ENCODE measurements around the gene PTCH1.

The PTCH1 gene

DNA sequence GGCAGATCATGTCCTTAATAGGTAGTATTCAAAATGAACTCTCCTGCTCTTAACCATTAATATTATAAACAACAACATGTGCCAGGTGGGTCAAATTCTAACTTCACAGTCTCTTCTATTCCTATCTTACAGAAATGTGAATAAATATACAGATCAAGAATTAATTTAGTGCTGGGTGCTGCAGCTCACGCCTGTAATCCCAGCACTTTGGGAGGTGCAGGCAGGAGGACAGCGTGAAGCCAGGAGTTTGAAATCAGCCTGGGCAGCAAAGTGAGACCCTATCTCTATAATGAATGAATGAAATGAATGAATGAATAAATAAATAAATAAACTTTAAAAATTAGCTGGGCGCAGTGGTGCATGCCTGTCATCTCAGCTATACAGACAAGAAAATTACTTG lies 34.1 kb downstream of the PTCH1 start:
- no peak for DNase-seq (ENCODE audit: low read depth)
- TF ChIP-seq, protein P1, sequence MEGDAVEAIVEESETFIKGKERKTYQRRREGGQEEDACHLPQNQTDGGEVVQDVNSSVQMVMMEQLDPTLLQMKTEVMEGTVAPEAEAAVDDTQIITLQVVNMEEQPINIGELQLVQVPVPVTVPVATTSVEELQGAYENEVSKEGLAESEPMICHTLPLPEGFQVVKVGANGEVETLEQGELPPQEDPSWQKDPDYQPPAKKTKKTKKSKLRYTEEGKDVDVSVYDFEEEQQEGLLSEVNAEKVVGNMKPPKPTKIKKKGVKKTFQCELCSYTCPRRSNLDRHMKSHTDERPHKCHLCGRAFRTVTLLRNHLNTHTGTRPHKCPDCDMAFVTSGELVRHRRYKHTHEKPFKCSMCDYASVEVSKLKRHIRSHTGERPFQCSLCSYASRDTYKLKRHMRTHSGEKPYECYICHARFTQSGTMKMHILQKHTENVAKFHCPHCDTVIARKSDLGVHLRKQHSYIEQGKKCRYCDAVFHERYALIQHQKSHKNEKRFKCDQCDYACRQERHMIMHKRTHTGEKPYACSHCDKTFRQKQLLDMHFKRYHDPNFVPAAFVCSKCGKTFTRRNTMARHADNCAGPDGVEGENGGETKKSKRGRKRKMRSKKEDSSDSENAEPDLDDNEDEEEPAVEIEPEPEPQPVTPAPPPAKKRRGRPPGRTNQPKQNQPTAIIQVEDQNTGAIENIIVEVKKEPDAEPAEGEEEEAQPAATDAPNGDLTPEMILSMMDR (IDR thresholded peaks at IDR 0.05; ENCODE audit: insufficient read depth, low read depth, low read length, missing control alignments) = no peak
- H3K4me3 ChIP-seq (ENCODE audit: low read length) = no peak overlapping the region

DNA sequence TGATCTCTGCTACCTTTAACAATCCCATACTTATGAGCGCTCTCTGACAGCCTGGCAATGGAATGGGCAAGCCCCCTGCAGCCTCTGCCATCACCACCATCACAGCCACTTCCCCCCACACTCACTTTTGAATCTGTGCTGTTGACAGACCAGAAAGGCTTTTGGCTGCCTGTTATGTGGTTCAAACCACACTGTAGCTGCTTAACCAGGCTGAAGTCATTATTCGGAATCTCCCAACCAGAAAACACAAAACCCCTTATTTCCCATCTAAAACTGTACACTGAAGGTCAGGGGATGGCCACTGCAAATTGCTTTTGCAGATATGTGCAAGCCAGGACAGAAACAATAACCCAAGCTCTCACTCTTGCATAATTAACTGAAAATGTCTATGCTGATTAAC lies 35.8 kb downstream of the PTCH1 start:
- DNase-seq (ENCODE audit: low read depth) = no peak
- no peak overlapping the region for H3K4me3 ChIP-seq (ENCODE audit: low read length)
- TF ChIP-seq, protein P1 (IDR thresholded peaks at IDR 0.05; ENCODE audit: insufficient read depth, low read depth, low read length, missing control alignments) = no peak

DNA sequence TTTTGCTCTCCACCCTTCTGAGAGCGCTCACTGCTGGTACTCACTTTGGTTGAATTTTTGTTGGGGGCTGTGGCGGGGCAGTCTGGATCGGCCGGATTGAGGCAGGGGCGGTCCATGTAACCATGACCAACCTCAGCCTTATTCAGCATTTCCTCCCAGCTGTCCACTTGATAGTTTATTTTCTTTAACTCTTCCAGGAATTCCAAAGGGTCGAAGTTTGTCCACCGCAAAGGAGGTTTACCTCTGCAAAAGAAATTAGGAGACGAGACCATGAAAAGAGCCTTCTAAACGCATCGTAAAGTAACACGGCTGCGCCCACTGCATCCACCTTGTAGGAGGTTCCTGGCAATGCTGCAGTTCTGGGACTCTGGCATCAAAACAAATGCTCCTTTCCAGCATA lies 36.4 kb downstream of the PTCH1 start:
- no peak overlapping the region for H3K4me3 ChIP-seq (ENCODE audit: low read length)

DNA sequence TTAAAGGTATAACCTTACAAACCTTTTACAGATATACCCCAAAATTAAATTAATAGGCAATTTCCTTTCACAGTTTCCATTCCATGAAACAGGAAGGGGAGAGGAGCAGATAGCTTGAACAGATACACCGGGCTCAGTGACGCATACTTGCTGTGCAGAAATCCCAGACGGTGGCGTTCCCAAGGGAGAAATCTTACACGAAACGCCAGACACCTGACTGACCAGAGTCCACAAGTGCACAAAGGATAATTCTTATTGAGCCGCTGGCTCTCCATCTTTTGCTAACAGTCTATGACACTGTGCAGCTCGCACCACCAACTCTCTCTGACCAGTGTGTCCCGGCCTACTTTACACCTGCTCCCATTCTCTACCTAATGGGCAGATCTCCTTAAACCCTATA lies 37.4 kb downstream of the PTCH1 start:
- DNase-seq (ENCODE audit: low read depth) = no peak
- no peak overlapping the region for H3K4me3 ChIP-seq (ENCODE audit: low read length)
- TF ChIP-seq, protein P1 (IDR thresholded peaks at IDR 0.05; ENCODE audit: insufficient read depth, low read depth, low read length, missing control alignments) = no peak

More for the DNA sequence above, 36.4 kb downstream of the PTCH1 start:
- TF ChIP-seq, protein P1 (IDR thresholded peaks at IDR 0.05; ENCODE audit: insufficient read depth, low read depth, low read length, missing control alignments) = no peak
- no peak for DNase-seq (ENCODE audit: low read depth)

DNA sequence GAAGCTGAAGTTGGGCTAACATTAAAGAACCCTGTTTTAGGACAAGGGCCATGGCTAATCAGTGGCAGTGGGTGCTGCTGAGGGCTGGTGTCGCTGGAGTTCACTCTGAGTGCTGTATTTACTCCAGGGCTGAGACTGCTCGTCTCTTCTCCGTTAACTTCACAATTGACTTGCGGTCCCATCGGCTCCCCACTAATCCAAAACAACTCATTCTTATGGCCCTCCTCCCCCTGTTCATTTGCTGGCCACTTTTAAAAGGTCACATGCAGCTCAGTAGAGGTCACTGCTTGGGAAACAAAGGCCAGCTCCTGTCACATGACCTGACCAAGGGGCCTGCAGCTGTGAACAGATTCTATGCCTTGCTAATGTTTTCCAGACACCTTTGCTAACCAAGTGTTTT lies 38.4 kb downstream of the PTCH1 start:
- no peak for DNase-seq (ENCODE audit: low read depth)
- TF ChIP-seq, protein P1 (IDR thresholded peaks at IDR 0.05; ENCODE audit: insufficient read depth, low read depth, low read length, missing control alignments) = no peak
- no peak overlapping the region for H3K4me3 ChIP-seq (ENCODE audit: low read length)

DNA sequence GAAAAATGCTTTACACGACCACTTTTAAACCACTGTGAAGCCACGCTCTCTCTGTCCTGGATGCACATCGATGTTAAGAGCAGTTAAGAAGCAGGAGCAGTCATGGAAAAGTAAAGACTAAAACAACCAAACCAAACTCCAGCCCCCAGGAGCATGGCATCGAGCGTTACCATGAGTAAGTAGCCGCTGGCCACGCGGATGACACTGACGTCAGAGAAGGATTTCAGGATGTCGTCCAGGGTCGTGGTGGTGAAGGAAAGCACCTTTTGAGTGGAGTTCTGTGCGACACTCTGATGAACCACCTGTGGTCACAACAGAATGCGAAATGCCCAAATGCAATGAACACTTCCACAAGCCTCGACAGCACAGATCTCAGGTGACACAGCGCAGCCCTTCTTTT lies 38.9 kb downstream of the PTCH1 start:
- H3K4me3 ChIP-seq (ENCODE audit: low read length) = no peak overlapping the region
- no peak for DNase-seq (ENCODE audit: low read depth)
- TF ChIP-seq, protein P1 (IDR thresholded peaks at IDR 0.05; ENCODE audit: insufficient read depth, low read depth, low read length, missing control alignments) = no peak

DNA sequence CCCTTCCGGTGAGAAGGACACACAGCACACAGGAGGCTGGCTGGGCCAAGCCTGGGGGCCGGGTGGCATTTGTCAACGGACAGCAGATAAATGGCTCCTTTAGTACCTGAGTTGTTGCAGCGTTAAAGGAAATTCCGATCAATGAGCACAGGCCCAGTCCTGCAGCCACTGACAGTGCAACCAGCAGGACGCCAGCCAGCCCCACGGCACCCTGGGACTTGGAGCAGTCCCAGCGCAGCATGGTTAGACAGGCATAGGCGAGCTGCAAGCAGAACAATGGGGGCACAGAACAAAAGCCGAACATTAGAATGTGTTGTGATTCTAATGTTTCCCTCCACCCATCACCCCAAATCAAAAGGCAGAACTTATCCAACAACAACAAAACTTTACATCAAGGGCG lies 39.3 kb downstream of the PTCH1 start:
- TF ChIP-seq, protein P1 (IDR thresholded peaks at IDR 0.05; ENCODE audit: insufficient read depth, low read depth, low read length, missing control alignments) = no peak
- peak; percentile 37 for DNase-seq (ENCODE audit: low read depth)
- H3K4me3 ChIP-seq (ENCODE audit: low read length) = no peak overlapping the region

Measured in epithelial cell of esophagus (primary cell).